Measurements from ENCODE around the gene ALDH1A1. TPM values are rescaled to one million over a fixed set of nuclear protein-coding genes. Genes with fewer than 3 reads are reported as not detected.

Gene ALDH1A1
- total RNA-seq, 4 donors from 2014 or later: 184 to 561 (median 251) TPM

DNA sequence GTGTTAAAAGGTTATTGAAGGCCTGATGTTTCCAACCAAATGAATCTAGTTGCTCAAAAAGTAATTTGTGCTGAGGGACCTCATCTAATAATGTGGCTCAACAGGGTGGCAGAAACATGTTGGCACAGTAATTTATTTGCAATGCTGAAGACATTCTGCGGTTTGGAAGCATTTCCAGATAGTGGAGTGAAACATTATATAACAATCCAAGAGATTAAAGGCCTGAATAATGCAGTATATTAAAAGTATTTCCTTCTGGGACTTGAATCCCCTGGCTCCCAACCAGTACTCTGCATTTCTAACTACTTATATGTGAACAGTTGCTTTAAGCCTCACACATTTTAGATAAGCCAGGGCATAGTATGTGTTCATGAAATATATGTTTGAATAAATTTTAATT lies 25.9 kb upstream of the ALDH1A1 start:
- H3K27me3 ChIP-seq: no peaks in the 10 kb centered on the region
- H3K9me3 ChIP-seq: no peaks in the 10 kb centered on the region
- H3K4me3 ChIP-seq: no peak overlapping the region
- H3K4me1 ChIP-seq: peaks cover 0 to 15% (median 0%) of the 10 kb centered on the region in 4 donors
- H3K36me3 ChIP-seq: no peaks in the 10 kb centered on the region
- DNase-seq: no peak
- H3K27ac ChIP-seq: no peak overlapping the region
- TF ChIP-seq CTCF (IDR thresholded peaks at IDR 0.05): no peak
- no peak for TF ChIP-seq POLR2A (IDR thresholded peaks at IDR 0.05)

DNA sequence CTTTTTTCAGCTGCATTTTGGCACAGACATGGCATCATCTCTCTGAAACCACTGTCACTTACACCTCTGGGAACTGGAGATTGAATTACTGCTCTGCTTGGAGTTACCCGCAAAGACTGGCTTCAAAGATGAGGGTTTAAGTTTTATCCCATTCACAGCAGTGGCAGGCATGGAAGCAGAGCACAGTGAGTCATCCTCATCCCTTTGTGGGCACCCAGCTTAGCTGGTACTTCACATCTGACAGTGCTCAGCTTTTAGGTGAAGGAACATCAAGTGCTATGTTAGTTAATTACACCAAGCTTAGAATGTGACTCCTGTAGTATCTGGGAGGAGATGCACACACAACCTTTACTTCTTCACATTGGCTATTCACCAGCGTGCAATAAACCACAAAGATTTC lies 24.8 kb upstream of the ALDH1A1 start:
- DNase-seq: no peak
- no peaks in the 10 kb centered on the region for H3K9me3 ChIP-seq
- no peaks in the 10 kb centered on the region for H3K36me3 ChIP-seq
- TF ChIP-seq POLR2A (IDR thresholded peaks at IDR 0.05): no peak
- TF ChIP-seq CTCF (IDR thresholded peaks at IDR 0.05): no peak
- H3K4me1 ChIP-seq: peaks cover 0 to 8% (median 0%) of the 10 kb centered on the region in 4 donors
- no peaks in the 10 kb centered on the region for H3K27me3 ChIP-seq
- no peak overlapping the region for H3K4me3 ChIP-seq
- H3K27ac ChIP-seq: no peak overlapping the region

DNA sequence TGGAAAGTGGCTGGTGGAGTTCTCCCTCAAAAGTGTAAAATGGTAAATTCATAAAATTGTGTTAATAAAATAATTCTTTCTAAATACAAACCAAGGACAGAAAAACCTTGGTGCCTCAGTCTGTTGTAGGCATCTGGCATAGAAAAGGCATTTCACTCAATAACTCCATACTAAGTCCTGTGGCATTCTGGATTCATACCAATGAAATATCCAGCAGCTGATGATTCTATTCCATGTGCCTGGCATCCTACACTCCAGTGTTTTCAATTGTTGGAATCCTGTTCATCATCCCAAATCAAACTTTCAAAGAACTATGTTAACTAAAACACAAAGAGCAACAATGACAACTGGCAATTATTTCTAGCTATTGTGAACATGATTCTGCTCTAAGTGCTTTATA lies 21.6 kb upstream of the ALDH1A1 start:
- Histone ChIP-seq H3K9me3 (no peaks in the 10 kb centered on the region), H3K4me1 (no peaks in the 10 kb centered on the region), H3K36me3 (no peaks in the 10 kb centered on the region), H3K4me3 (no peak overlapping the region), H3K27me3 (no peaks in the 10 kb centered on the region), H3K27ac (no peak overlapping the region)
- DNase-seq: no peak
- no peak for TF ChIP-seq POLR2A (IDR thresholded peaks at IDR 0.05)
- no peak for TF ChIP-seq CTCF (IDR thresholded peaks at IDR 0.05)

DNA sequence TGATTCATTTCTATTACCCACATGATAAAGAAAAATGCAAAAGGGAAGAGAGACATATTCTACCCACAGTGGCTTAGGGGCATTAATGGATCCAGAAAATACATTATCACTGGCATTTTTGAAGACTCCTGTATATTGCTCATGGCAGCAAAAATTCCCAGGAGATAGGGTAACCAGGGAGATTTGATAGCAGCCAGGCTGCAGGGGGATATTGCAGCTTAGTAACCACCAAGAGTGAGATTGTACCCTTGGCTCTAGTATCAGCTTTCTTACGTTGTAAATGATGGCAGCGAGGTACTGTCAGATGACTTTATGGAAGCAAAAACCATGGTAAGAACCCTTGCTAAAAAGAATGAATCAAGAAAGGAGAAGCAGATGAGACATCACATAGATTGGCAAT lies 19.8 kb upstream of the ALDH1A1 start:
- no peak for DNase-seq
- H3K27ac ChIP-seq: no peak overlapping the region
- H3K4me1 ChIP-seq: no peaks in the 10 kb centered on the region
- H3K36me3 ChIP-seq: no peaks in the 10 kb centered on the region
- H3K9me3 ChIP-seq: no peaks in the 10 kb centered on the region
- H3K4me3 ChIP-seq: no peak overlapping the region
- TF ChIP-seq POLR2A (IDR thresholded peaks at IDR 0.05) (no peak), CTCF (IDR thresholded peaks at IDR 0.05) (no peak)
- H3K27me3 ChIP-seq: no peaks in the 10 kb centered on the region

DNA sequence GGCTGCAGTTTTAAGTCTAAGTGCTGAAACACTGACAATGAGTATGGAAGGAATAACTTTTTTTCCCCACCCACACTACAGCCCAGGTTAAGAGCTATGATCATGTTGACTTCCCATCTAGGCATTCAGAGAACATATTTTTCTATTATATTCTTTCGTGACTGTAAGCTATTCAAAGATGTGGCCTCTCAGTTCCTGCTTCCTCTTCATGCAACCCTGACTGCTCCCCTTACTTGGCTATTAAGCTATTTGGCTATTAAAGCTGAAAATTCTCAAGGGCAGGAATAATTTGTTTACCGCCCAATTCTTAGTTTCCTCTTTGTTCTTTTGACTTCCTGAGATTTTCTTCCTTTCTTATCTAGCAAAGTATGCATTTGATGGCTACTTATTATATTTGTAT lies 18.6 kb upstream of the ALDH1A1 start:
- Histone ChIP-seq H3K4me3 (no peak overlapping the region), H3K9me3 (no peaks in the 10 kb centered on the region), H3K27ac (no peak overlapping the region), H3K4me1 (no peaks in the 10 kb centered on the region), H3K36me3 (no peaks in the 10 kb centered on the region), H3K27me3 (no peaks in the 10 kb centered on the region)
- no peak for TF ChIP-seq CTCF (IDR thresholded peaks at IDR 0.05)
- no peak for TF ChIP-seq POLR2A (IDR thresholded peaks at IDR 0.05)
- no peak for DNase-seq

GRCh38 chr9:72960446-72960845 lies 7.6 kb upstream of the ALDH1A1 start:
- no peak for DNase-seq

More at GRCh38 chr9:72960446-72960845, 7.6 kb upstream of the ALDH1A1 start:
- H3K9me3 ChIP-seq: no peaks in the 10 kb centered on the region
- H3K27me3 ChIP-seq: no peaks in the 10 kb centered on the region
- no peaks in the 10 kb centered on the region for H3K36me3 ChIP-seq
- H3K27ac ChIP-seq: no peak overlapping the region
- TF ChIP-seq POLR2A (IDR thresholded peaks at IDR 0.05): no peak
- peak in 1 of 6 experiments; percentile 13 for TF ChIP-seq CTCF (IDR thresholded peaks at IDR 0.05)
- H3K4me1 ChIP-seq: no peaks in the 10 kb centered on the region
- no peak overlapping the region for H3K4me3 ChIP-seq

Data from Peyer's patch (tissue), 4 donors.